ENCODE data around the gene SDK1.

SDK1 gene

DNA sequence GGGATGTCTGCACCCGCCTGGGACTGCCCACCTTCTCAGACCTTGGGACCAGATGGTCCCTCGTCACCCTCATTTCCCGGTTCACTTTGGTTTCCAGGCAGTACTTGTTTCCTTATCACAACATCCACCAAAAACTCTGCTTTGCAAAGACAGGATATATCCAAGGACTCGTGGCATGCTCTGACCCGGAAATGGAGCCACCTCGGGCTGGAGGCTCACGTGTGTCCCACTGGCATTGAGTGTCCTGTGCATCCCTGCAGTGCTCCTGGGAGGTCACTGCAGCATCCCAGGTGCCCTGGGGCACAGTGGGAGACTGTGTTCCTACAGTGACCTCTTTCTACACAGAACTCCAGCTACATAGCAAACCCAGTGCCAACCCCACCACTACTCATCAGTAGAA is 769.2 kb downstream of the SDK1 start:
- no peak overlapping the region for H3K4me3 ChIP-seq (ENCODE audit: low read depth, low read length)

DNA sequence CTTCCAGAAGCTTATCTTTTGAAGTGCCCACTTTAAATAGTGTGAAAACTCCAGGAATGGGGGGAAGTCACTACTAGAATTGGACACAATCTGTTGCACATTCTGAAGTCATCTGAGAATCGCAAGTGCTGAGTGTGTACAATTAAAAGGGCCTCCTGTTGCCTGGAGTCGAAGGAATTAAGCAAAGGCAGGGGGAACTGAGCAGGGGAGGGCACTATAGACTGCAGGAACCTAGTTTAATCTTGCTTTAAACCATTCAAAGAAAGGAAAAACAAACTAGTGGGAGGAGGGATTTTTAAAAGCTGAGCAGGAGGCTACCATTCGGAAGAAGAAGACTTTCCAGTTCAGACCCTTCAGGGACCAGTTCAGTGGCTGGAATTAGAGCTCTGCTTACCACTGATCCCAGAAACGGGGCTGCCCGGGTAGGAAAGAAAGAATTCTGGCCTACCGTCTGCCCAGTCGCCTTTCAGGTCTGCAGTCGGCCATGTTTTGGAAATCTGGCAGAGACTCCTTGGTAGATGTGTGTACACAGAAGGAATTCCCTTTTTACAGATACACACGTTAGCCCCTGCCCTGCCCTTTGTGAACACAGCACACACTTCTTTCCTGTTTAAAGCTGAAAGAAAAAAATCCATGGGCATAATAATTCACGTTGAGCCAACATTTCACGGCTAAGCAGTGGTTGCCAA is 770.5 kb downstream of the SDK1 start:
- no peak for TF ChIP-seq POLR2A (IDR thresholded peaks at IDR 0.05; ENCODE audit: extremely low read depth, insufficient read length)
- TF ChIP-seq, protein P1, sequence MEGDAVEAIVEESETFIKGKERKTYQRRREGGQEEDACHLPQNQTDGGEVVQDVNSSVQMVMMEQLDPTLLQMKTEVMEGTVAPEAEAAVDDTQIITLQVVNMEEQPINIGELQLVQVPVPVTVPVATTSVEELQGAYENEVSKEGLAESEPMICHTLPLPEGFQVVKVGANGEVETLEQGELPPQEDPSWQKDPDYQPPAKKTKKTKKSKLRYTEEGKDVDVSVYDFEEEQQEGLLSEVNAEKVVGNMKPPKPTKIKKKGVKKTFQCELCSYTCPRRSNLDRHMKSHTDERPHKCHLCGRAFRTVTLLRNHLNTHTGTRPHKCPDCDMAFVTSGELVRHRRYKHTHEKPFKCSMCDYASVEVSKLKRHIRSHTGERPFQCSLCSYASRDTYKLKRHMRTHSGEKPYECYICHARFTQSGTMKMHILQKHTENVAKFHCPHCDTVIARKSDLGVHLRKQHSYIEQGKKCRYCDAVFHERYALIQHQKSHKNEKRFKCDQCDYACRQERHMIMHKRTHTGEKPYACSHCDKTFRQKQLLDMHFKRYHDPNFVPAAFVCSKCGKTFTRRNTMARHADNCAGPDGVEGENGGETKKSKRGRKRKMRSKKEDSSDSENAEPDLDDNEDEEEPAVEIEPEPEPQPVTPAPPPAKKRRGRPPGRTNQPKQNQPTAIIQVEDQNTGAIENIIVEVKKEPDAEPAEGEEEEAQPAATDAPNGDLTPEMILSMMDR (IDR thresholded peaks at IDR 0.05; ENCODE audit: low read depth, low read length), result no peak
- TF ChIP-seq, protein P2, sequence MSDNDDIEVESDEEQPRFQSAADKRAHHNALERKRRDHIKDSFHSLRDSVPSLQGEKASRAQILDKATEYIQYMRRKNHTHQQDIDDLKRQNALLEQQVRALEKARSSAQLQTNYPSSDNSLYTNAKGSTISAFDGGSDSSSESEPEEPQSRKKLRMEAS (IDR thresholded peaks at IDR 0.05; ENCODE audit: low read depth, low read length), result no peak
- no peak for DNase-seq (ENCODE audit: low read depth)
- no peak overlapping the region for H3K4me3 ChIP-seq (ENCODE audit: low read depth, low read length)

More for the DNA sequence above, 769.2 kb downstream of the SDK1 start:
- DNase-seq (ENCODE audit: low read depth), result no peak
- TF ChIP-seq, protein P1 (IDR thresholded peaks at IDR 0.05; ENCODE audit: low read depth, low read length), result no peak
- TF ChIP-seq POLR2A (IDR thresholded peaks at IDR 0.05; ENCODE audit: extremely low read depth, insufficient read length) (no peak), MYC (IDR thresholded peaks at IDR 0.05; ENCODE audit: low read depth, low read length) (no peak)
- TF ChIP-seq, protein P2 (IDR thresholded peaks at IDR 0.05; ENCODE audit: low read depth, low read length), result no peak

DNA sequence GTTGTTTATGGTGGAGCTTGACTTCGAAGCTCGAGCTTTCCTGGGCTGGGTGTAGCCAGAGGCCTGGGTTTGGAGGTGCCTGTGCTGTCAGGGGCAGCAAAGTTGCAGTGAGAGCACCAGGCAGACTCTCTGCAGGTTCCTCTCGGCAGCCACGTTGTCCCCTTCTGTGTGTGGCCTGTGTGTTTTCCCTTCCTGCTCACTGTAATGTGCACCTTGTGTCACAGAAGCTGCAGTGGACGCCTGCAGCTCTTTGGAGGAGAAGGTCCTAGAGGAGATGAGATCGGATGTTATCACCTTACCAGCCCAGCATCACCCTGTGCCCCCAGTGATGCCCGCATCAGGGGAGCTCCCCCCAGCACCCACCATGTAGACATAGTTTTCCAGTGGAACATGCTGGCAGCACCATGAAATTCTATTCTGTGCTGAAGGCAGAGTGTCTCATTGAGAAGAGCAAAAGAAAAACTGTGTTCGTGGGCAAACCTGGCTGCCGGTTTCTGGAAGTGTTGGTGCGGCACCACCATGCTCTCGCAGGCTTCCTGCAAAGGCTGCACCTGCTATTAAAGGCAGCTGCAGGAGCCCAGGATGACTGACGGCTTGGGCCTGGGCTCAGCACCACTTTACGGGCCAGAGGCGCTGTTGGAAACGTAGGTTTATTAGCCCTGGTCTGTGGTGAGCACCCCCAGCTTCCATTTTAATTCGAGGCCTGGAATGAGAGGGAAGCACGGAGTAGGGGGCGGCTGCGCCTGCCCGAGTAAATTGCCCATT is 771.3 kb downstream of the SDK1 start:
- no peak for DNase-seq (ENCODE audit: low read depth)
- TF ChIP-seq MYC (IDR thresholded peaks at IDR 0.05; ENCODE audit: low read depth, low read length) (no peak), POLR2A (IDR thresholded peaks at IDR 0.05; ENCODE audit: extremely low read depth, insufficient read length) (no peak)
- TF ChIP-seq, protein P2 (IDR thresholded peaks at IDR 0.05; ENCODE audit: low read depth, low read length), result no peak
- TF ChIP-seq, protein P1 (IDR thresholded peaks at IDR 0.05; ENCODE audit: low read depth, low read length), result no peak
- H3K4me3 ChIP-seq (ENCODE audit: low read depth, low read length), result no peak overlapping the region

DNA sequence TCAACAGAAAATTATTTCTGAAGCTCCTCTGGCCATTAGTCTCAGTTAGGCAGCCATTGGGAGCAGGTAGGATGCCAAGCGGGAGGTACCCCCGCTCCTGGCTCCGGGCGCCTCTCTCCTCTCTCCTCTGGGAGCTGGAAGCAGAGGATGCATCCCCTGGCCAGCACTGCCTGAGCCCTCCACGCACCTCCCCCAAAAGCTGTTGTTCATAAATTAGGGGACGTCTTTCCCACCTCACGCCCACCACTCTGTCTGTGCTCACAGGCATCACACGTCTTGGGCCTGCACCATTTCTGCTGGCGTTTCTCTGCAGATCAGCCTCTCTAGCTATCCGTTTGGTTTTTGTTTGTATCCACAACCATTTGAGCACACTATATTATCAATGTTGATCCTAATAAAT is 772.0 kb downstream of the SDK1 start:
- TF ChIP-seq MYC (IDR thresholded peaks at IDR 0.05; ENCODE audit: low read depth, low read length), result no peak
- TF ChIP-seq, protein P1 (IDR thresholded peaks at IDR 0.05; ENCODE audit: low read depth, low read length), result no peak
- TF ChIP-seq, protein P2 (IDR thresholded peaks at IDR 0.05; ENCODE audit: low read depth, low read length), result no peak
- no peak for TF ChIP-seq POLR2A (IDR thresholded peaks at IDR 0.05; ENCODE audit: extremely low read depth, insufficient read length)
- DNase-seq (ENCODE audit: low read depth), result no peak
- H3K4me3 ChIP-seq (ENCODE audit: low read depth, low read length), result no peak overlapping the region

DNA sequence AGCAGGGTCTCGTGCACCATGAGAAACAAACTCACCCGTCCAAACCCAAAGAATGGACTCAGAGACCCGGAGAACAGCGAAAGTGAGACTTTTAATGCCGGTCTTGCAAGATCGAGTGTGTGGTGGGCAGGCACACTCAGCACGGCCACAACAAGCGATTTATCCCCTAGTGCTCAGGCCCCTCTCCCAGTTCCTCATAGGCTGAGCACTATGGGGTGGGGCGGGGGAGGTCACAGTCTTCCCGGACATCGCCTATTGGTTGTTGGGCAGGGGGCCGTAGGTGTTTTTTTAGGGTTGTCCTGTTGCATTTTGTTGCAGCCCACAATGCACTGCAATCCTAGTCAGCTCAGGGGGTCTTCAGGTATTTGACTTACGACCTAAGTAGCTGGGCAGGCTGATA is 772.7 kb downstream of the SDK1 start:
- no peak for DNase-seq (ENCODE audit: low read depth)
- H3K4me3 ChIP-seq (ENCODE audit: low read depth, low read length), result no peak overlapping the region
- TF ChIP-seq, protein P2 (IDR thresholded peaks at IDR 0.05; ENCODE audit: low read depth, low read length), result no peak
- TF ChIP-seq POLR2A (IDR thresholded peaks at IDR 0.05; ENCODE audit: extremely low read depth, insufficient read length) (no peak), MYC (IDR thresholded peaks at IDR 0.05; ENCODE audit: low read depth, low read length) (no peak)
- TF ChIP-seq, protein P1 (IDR thresholded peaks at IDR 0.05; ENCODE audit: low read depth, low read length), result no peak

Data from NB4 (cell line).